ENCODE measurements around the gene ITPRIPL1.
A peak's percentile ranks its signal among the peaks of the same experiment; 100 is the strongest.

The ITPRIPL1 gene

GRCh38 chr2:96359866-96360265 is 34.7 kb downstream of the ITPRIPL1 start:
- DNase-seq = peak; percentile 56

- no peak for DNase-seq
These were observed 36.6 kb downstream of the ITPRIPL1 start for GRCh38 chr2:96361751-96362150.

GRCh38 chr2:96369186-96369585 is 44.1 kb downstream of the ITPRIPL1 start:
- DNase-seq = no peak

GRCh38 chr2:96374211-96374951 is 49.3 kb downstream of the ITPRIPL1 start:
- DNase-seq = peak; percentile 64

Measured in hematopoietic multipotent progenitor cell treated with erythropoietin and hydrocortisone succinate and interleukin-3 and kit ligand, for 6 days (in vitro differentiated cells).